HUDEP-2 (cell line): ENCODE data around the gene PLPP3.

ENCODE experiments used
- DNase-seq, 76 experiments: peaks; one replicate each; lab custom pipeline; 2025; ENCODE audit not compliant: unreplicated experiment in 76 of 76; lab: John Stamatoyannopoulos, UW

Gene PLPP3

DNA sequence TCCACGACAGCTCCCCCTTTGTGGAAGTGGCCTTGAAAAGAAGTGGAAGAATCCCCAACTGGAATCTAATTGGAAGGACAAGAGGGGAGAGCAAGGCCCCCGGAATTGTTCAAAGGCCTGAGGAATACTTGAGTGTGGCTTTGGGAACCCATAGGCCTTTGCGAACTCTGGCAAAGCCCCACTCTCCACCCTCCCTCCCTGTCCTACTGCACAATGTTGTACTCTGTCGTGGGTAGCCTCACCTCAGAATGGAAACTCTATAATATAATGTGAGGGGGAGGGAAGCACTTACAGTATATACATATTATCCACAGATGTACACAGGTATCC lies 28.5 kb downstream of the PLPP3 start:
- no peak for DNase-seq

DNA sequence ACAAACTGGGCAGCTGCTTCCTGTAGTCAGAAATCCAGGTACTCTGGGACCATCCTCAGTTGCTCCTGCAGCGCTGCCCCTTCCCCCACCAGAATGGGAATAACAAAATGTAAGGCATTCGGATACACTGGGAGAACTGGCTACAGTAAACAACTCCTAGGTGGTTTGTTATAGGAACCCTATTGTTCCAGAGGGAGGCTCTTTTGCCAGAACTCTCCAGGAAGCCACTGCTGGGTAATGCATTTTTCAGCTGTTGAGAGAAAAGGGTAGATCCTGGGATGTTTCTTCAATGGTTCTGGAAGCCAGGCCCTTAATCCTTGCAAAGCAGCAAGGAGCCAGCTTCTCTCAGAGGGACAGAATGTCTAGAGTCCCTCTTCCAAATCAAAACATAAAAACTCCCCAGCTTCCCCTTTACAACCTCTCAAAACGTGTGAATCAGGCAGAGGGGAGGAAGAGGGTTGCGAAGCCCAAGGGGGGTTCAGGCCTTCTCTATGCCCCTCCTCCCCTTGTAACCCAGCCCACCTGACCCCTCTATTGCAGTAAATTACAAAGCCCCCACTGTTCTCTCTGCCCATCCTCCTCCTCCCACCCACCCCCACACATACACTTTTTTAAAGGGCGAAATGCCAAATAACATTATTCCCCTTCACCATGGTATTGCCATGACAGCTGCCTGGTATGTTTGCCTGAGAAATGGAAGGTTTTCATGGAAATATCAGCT lies 29.1 kb downstream of the PLPP3 start:
- DNase-seq = no peak

DNA sequence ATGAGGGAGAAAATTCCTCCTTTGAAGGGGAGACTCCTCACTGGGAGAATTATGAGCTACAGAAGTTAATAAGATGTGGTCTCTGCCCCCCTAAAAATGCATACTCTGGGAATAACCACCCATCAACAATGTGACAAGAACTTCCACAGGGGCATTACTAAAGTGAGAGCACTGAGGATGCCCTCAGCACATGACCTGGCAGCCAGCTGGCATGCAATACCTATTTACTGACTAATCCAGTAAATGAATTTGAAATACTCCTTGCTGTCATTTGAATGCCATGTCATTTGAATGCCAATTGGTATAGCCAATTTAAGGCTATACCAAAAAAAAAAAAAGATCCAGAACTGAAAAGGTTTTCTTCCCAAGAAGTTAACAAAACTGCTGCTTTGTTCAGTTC lies 30.8 kb downstream of the PLPP3 start:
- DNase-seq = no peak

DNA sequence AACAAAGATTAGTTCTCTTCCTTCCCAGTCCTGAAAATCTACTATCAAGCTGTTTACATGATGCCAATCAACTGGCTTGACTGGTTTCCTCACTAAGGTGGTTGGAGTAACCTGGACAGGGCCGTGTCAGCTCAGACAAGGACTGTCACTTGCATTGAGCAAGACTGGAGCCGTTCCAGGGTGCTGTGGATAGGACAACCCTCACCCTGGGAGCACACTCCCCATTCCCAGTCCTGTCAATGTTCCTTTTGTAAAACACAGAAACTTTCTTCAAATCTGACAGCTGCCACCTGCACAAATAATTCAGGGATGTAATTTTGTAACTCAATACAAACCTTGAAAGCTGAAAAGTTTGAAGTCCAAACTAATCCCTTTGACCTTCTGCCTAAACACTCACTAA lies 31.4 kb downstream of the PLPP3 start:
- no peak for DNase-seq

DNA sequence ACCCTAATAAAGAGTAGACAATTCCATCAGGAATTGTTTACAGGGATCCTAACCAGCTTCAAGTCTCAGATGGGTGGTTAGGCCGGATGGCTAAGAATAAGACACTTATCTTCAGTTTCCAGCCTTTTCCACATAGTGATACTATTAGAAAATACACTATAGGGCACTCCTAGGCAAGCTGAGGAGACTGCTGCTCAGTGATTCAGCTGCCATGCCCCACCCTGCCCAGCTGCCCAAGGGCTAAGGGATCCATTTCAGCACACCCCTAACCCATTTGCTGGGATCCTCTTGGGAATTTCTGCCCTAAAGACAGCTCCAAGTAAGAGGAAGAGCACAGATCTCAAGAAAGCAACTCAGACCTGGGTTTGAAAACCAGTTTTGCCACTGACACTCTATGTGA lies 31.9 kb downstream of the PLPP3 start:
- DNase-seq = no peak

DNA sequence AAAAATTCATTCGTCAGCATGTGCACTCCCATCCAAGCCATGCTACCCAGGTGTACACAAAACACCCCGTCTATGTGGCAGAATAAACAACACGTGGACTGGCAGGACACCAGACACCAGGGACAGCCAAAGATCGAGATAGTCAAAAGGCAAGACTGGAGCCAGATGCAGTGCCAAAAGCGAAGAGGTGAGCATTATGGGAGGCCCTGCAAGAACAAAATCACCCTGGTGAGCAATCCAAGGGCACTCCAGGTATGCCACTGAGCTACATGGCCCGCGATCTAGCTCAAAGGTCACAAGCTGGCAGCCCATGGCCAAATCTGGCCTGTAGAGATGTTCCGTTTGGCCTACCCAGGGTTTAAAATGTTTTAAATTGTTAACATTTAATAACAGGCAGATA lies 33.7 kb downstream of the PLPP3 start:
- DNase-seq = no peak

DNA sequence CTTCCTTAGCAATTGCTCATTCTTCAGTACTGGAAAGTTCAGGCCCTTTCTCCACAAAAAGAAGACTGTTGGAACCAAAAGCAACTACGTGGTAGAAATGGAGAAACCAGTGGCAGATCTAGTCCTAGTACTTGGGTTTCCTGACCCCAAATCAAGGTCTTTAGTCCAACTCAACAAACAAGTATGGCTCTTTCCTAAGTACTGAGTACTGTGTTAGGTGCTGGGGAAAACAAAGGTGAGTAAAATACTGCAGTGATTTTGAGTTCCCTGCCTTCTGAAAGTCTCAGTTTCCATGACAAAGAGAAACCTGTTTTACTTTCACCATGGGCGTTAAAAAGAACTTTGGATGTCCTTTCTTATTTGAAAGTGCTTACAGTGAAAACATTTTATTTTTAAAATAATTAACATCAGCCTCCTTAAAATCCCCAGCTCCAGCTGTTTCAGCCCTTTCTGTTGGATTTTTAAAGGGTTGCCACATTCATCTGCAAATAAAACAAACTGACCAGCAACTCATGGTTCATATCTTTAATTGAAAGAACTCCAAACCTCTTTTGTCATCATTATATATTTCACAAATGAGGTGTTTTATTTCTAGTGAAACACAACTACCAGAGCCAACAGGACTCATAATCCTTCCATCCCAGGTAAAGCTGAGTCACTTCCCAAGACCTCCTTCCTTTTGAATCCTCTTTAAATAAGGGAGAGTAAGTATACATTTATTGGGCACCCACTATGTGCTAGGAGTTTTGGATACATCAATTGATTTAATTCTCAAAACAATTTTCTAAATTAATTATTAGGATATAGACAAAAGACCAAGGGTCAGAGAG lies 35.4 kb downstream of the PLPP3 start:
- DNase-seq = no peak

DNA sequence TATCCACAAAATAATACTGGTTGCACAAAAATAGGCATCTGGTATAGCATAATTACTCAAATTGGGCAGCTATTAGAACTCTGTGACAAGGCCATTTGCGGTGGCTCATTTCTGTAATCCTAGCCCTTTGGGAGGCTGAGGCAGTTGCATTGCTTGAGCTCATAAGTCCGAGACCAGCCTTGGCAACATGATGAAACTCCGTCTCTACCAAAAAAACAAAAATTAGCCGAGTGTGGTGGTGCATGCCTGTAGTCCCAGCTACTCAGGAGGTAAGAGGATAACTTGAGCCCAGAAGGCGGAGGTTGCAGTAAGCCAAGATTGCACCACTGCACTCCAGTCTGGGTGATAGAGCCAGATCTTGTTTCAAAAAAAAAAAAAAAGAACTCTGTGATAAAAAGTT lies 36.7 kb downstream of the PLPP3 start:
- DNase-seq = no peak

DNA sequence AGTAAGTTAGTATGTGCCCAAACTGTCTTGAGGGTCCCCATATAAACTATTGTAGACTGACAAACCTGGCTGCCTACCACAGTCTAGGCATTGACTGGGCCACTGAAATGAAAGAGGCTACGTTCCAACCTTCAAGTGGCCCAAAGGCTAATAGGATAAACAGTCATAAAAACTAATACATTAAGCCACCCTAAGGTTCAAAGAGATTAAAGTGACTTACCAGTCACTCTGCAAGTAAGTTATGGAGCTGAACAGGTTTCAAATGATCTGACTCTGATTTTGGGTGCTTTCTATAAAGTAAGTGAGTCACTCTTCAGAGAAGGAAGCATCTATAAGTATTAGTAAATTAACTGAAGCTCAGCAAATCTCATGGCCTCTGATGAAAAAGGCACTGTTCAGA lies 38.0 kb downstream of the PLPP3 start:
- DNase-seq = no peak

DNA sequence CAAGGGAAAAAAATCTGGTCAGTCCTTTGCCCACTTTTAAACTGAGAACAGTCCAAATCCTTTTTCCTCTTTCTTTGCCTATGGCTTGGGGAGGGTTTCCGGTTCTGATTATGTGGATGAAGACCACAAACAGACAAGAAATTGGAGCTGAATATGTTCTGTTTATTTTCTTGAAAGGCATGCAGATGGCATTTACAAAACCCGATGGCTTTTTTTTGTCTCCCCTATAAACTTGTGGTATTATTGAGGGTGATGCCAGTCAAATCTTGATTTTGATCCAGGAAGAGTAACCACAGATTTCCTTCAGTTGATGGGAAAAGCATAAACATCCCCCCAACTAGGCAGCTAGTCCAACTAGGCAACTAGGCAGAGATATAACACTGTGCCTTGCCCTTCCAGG lies 38.9 kb downstream of the PLPP3 start:
- no peak for DNase-seq

DNA sequence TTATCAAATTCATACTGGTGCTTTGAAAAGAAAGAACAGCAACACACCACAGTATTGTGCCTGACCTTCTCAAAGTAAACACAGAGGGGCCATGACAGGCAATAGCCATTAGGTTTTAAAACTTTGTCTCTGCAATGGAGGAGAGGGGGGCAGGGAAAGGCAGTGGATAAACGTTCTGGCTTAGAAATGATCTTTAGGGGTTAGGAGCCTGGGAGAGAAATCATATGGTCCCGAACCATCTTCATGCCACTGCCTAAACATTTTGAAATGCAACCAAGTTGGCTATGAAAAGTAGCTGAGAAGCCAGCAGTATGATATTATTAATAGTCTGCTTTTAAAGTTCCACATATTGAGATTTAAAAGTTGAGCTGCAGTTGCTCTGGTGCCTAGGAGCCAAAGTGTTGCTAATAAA lies 39.8 kb downstream of the PLPP3 start:
- no peak for DNase-seq

DNA sequence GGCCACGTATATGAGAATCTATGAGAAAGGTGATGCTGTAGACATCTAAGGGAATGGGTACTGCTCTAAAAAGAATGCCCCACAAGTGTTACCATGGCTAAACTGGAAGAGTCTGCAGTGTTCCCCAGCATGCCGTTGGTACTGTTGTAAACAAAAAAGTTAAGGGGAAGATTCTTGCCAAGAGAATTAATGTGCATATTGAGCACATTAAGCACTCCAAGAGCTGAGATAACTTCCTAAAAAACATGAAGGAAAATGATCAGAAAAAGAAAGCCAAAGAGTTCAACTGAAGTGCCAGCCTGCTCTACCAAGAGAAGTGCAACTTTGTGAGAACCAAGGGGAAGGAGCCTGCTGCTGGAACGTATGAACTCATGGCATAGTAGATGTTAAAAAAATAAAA lies 40.8 kb downstream of the PLPP3 start:
- no peak for DNase-seq

DNA sequence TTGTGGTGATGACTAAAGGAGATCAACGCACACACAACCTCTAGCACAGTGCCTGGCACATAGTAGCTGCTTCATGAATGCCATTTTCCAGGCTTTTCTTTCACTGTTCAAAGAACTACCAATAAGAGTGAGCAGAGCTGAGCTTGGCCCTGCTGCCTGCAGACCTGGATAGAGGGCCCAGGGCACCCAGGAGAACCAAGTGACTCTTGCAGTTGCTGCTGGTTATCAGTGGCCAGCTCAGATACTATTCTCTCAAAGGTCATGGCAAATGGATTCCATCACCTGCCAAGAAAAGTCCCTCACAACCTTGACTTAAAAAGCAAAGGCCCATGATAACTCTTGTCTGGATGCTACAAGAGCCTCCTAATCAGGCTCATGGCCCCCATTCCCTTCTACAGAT lies 41.7 kb downstream of the PLPP3 start:
- no peak for DNase-seq

DNA sequence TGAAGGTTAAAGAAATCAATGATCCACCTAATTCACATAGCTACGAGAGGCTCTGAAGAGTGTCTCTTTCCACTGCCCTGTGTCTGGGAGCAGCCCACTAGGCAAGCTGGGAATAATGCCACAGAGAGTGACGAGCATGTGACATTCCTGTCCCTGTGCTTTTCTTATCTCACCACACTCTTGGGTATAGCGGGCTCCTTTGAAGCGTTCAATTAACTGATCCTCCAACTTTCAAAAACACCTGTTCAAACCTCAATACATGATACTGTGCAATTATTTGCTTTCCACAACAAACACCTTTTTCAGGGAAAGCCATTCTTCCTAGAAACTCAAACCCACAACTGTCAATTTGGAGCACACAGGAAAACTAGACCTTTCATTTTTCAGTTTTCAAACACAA lies 43.4 kb downstream of the PLPP3 start:
- no peak for DNase-seq

DNA sequence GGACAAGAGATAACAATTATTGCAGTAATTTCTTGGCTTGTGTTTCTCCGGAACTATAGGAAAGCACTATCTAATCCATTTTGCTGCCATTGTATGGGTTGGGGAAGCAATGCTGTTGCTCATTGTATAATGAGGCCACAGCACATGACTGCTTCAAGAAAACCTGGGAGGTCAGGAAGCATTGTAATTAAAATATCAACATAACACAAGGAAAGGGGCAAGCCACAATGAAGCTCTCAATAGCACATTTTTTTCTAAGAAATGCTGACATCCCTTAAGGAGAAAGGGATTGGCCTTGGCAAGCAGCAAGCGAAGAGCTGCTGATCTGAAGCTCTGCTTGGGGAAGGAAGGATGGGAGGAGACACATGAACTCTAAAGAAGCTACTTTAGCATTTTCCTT lies 44.0 kb downstream of the PLPP3 start:
- no peak for DNase-seq

DNA sequence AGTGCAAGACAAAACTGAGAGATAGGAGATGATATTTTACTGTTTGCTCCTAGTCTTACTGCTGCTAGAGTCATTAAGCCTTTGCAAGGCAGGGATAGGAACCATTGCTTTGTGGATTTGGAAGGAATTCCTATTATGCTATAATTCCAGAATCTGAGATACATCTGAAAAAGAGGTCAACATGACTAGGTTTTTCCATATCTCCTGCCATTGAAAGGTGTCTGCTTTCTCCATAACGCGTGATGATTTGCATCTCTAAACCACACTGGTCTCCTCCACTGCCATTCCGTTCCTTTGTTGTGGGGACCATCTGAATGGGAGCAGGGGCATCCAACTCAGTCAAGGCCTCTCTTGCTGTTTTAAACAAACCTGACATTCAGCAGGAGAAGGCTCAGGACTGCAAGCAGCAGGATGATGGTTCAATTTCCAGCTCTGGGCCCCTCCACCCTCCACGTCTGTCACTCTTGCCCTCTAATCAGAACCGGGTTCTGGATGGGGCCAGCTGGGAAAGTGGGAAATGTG lies 45.2 kb downstream of the PLPP3 start:
- no peak for DNase-seq

DNA sequence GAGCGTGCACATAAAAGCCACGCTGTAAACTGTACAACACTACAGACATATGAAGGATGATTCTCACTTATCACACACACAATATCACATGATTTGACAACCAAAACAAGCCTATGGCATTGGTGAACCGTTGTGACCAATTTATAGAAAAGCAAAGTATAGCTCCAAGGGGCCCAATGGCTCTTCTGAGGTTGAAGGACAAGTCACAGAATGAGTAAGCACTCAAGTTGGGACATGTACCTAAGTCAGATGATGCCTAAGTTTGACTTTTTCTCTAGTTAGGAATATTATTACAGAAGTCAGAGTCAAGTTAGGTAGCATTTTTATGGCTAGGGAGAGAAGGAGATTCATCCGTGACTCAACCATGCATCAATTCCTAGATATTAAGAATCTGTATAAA lies 45.7 kb downstream of the PLPP3 start:
- no peak for DNase-seq

DNA sequence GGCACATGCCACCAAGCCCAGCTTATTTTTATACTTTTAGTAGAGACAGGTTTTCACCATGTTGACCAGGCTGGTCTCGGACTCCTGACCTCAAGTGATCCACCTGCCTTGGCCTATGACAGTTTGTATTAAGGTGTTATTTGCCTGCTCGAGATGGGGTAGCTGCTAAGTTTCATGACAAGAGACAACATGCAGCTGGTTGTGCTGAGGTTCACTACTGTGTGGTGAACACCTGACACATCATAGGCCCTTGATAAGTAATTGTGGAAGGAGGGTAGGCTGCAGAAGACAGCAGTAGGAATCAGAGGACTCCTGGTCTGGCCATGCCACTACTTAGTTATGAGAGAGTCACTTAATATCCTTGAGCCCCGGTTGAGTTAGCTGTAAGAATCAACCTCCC lies 46.2 kb downstream of the PLPP3 start:
- DNase-seq = no peak

DNA sequence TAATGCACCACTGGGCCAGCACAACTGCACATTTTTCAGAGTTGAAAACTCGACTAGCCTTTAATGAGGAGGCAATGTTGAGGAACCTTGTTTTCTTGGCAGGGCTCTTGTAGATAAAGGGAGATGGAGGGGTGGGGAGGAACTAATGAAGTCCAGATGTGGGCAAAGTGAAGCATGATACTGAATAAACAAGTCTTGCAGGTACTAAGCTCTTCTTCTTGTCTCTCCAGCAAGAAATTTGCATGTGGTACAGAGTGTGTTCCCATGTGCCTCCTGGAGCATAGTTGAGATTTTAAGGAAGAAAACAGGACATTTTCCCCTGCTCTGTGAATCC lies 47.0 kb downstream of the PLPP3 start:
- no peak for DNase-seq

DNA sequence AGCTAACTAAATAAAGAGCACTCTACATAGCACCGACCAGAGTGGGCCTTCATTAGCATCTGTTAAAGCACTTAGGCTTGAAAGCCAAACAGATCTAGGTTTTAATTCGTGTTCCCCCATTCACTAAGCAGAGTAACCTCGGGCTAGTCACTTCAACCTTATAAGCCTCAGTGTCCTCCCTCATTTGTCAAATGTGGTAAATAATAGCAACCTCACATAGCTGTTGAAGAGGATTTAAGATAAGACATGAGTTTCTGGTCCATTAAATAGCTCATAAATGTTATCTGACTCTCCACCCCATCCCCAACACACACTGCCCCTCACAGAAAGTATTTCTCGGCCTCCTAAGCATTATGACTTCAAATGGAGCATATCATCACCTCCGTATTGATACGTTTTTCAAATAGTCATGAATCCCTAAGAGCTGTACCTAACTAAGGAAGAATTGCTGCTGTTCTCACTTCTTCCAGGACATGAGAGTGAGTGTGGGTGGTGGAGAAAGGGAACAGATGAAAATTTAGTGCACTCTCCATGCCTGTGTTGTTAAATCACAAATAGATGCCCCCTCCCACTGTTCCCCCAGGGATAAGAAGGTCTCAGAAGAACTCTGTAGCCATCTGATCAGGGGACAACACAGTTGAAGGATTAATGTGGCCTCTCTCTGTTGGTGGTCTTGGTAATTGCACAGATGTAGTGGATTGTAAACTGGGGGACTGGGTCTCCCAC lies 47.6 kb downstream of the PLPP3 start:
- DNase-seq = no peak

DNA sequence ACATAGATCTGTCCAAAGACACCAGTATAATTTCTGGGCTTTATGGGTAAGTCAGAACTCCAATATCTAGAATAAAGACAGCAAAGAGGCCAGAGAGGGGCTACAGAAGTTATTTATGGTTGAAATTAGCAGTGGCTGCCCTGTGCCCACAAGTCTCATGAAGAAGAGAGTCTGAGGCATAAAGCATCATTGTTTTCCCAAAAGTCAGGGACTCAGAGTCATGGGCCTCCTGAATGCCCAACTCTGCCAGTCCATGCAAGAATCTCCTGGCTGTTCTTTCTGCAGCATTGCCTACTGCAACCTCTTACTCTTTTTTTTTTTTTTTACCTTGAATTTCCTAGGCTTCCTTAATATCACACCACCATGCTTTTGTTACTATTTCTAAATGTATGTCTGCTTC lies 49.6 kb downstream of the PLPP3 start:
- DNase-seq = no peak
